Parathyroid adenoma (tissue), 2 donors: ENCODE data around the gene PIGO.

Experiments used
- H2AFZ ChIP-seq: fragments of 300-600 bp; sonication (generic); one replicate; pipeline ENCODE4 v1.7.0; 2017; ENCODE audit warnings: antibody characterized with exemption, mild to moderate bottlenecking
- H3K27ac ChIP-seq: fragments of 300-600 bp; sonication (generic); one replicate; pipeline ENCODE4 v1.7.0; 2017
- H3K27me3 ChIP-seq: fragments of 300-600 bp; sonication (generic); one replicate; pipeline ENCODE4 v1.7.0; 2017; ENCODE audit warnings: low read length; ENCODE audit not compliant: control insufficient read depth, insufficient read depth
- H3K36me3 ChIP-seq: fragments of 300-600 bp; sonication (generic); one replicate; pipeline ENCODE4 v1.7.0; 2017; ENCODE audit warnings: low read length; ENCODE audit not compliant: control insufficient read depth, insufficient read depth
- H3K4me1 ChIP-seq: fragments of 300-600 bp; sonication (generic); one replicate; pipeline ENCODE4 v1.7.0; 2017; ENCODE audit warnings: control low read depth
- H3K4me2 ChIP-seq: fragments of 300-600 bp; sonication (generic); one replicate; pipeline ENCODE4 v1.7.0; 2017; ENCODE audit warnings: low read length
- H3K4me3 ChIP-seq: fragments of 300-600 bp; sonication (generic); one replicate; pipeline ENCODE4 v1.7.0; 2017; ENCODE audit warnings: low read depth, low read length
- H3K79me2 ChIP-seq: fragments of 300-600 bp; sonication (generic); one replicate; pipeline ENCODE4 v1.7.0; 2017; ENCODE audit warnings: control low read depth
- H3K9ac ChIP-seq: fragments of 300-600 bp; sonication (generic); one replicate; pipeline ENCODE4 v1.7.0; 2017; ENCODE audit warnings: mild to moderate bottlenecking
- H3K9me3 ChIP-seq: fragments of 300-600 bp; sonication (generic); one replicate; pipeline ENCODE4 v1.7.0; 2017; ENCODE audit warnings: low read length; ENCODE audit not compliant: control insufficient read depth
- TF ChIP-seq, protein P1 (sequence below): fragments of 300-600 bp; sonication (generic); IDR thresholded peaks from one replicate; pipeline ENCODE4 v1.7.0; 2017; ENCODE audit warnings: antibody characterized with exemption, mild to moderate bottlenecking
- donor health status: primary hyperparathyroidism.

The PIGO gene

DNA sequence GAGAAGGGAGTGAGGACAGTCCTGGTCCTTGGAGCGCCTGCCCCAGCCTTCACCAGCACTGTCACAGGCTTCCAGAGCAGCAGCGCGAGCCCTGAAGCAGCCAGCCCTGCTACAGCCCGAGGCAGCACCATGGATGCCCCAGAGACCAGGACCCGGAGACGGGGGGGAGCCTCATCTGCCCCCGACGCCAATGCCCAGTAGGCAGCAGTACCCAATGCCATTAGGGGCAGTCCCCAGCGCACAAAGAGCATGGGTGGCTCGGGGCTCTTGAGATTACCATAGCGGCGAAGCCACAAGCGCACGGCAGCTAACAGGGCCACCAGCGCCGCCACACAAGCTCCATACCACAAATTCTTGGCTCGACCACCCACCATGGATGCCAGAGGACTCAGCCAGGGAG is 4.9 kb downstream of the PIGO start:
- H3K4me3 ChIP-seq = no peak overlapping the region
- peaks cover 2% of the 10 kb centered on the region for H3K4me1 ChIP-seq
- H3K27ac ChIP-seq = no peak overlapping the region
- H3K79me2 ChIP-seq = no peaks in the 10 kb centered on the region
- no peak overlapping the region for H3K9ac ChIP-seq
- H3K4me2 ChIP-seq = no peak overlapping the region
- no peaks in the 10 kb centered on the region for H3K36me3 ChIP-seq
- no peaks in the 10 kb centered on the region for H3K27me3 ChIP-seq
- H3K9me3 ChIP-seq = no peaks in the 10 kb centered on the region
- no peak overlapping the region for H2AFZ ChIP-seq
- TF ChIP-seq, protein P1, sequence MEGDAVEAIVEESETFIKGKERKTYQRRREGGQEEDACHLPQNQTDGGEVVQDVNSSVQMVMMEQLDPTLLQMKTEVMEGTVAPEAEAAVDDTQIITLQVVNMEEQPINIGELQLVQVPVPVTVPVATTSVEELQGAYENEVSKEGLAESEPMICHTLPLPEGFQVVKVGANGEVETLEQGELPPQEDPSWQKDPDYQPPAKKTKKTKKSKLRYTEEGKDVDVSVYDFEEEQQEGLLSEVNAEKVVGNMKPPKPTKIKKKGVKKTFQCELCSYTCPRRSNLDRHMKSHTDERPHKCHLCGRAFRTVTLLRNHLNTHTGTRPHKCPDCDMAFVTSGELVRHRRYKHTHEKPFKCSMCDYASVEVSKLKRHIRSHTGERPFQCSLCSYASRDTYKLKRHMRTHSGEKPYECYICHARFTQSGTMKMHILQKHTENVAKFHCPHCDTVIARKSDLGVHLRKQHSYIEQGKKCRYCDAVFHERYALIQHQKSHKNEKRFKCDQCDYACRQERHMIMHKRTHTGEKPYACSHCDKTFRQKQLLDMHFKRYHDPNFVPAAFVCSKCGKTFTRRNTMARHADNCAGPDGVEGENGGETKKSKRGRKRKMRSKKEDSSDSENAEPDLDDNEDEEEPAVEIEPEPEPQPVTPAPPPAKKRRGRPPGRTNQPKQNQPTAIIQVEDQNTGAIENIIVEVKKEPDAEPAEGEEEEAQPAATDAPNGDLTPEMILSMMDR = no peak

DNA sequence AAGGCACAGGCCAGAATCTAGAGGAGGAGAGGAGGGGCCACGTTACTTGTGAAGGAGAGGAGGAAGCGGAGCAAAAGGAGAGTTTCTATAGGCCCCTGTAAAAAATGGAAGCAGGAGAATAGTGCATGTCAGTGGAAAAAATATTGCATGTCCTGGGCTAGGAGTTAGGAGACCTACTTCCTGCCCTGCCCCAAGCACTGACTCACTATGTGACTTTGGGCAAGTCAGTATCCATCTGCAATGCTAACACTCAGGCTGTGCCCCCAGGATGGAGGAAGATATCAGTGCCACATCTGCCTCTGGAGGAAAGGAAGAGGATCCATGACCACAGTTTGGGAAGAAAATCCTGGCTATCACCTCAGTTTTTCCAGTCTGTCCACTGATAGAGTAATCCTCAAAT is 7.0 kb downstream of the PIGO start:
- no peaks in the 10 kb centered on the region for H3K9me3 ChIP-seq
- H3K27ac ChIP-seq = no peak overlapping the region
- no peaks in the 10 kb centered on the region for H3K79me2 ChIP-seq
- no peaks in the 10 kb centered on the region for H3K4me1 ChIP-seq
- no peaks in the 10 kb centered on the region for H3K27me3 ChIP-seq
- H3K9ac ChIP-seq = no peak overlapping the region
- TF ChIP-seq, protein P1 = no peak
- H3K36me3 ChIP-seq = no peaks in the 10 kb centered on the region
- H3K4me2 ChIP-seq = no peak overlapping the region
- H2AFZ ChIP-seq = no peak overlapping the region
- H3K4me3 ChIP-seq = no peak overlapping the region

DNA sequence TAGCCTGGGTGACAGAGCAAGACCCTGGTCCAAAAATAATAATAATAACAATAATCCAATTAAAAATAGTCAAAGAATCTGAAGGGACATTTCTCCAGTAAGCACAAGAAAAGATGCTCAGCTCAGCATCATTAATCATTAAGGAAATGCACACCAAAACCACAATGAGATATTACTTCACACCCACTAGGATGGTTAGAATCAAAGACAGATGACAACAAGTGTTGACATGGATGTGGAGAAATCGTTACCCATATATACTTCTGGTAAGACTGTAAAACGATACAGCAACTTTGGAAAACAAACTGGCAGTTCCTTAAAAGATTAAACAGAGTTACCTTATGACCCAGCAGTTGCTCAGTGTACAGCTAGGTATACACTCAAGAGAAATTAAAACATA is 11.3 kb downstream of the PIGO start:
- Histone ChIP-seq H3K27me3 (no peaks in the 10 kb centered on the region), H3K79me2 (no peaks in the 10 kb centered on the region), H3K4me2 (no peak overlapping the region), H3K27ac (no peak overlapping the region), H3K9me3 (no peaks in the 10 kb centered on the region), H3K36me3 (no peaks in the 10 kb centered on the region), H3K4me1 (no peaks in the 10 kb centered on the region), H2AFZ (no peak overlapping the region), H3K9ac (no peak overlapping the region), H3K4me3 (no peak overlapping the region)
- TF ChIP-seq, protein P1 = no peak

DNA sequence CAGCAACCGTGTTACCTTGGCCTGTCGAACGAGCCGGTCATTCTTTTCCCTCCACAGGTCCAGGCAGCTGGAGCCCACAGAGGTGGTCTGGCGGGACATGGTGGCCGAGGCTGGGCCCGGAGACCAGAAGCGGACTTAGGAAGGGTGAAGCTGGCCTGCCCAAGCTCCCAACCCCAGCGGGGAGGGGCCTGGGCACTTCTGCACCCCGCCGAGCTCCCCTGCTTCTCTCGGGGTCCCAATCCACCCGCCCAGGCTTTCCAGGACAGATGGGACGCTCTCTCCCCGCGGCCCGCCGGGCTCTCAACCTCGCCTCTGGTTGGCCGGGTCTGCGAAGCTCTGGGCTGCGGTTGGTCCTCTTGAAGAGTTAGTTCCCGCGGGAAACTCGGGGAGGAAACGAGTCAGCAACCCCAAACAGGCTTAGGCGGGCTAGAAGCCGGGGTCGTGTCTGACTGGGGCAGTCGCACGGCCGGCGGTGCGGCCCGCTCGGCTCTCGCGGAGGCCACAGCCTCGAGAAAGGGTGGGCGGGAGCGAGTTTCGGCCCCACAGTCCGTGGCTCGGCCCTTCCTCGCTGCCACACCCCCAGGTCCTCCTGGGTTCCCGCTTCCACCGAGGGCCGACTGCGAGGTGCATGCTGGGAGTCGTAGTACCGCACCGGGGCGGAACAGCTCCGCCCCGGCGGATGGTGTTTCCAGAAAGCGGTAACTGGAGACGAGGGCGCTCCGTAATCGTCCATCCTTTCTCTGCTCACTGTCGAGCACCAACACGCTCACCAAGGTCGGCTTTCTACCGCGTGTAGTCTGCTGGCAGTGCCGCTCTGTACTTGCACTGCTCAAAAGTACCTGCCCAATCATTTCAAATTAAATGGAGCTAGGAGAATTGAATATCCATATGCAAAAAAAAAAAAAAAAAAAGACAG is 16.7 kb downstream of the PIGO start, which contains the start of gene FANCG:
Gene FANCG (minus strand): TSS at position 517 of the 916 bp plus-strand sequence. CDS start 418 bp downstream, at position 99.
- Histone ChIP-seq H3K27me3 (no peaks in the 10 kb centered on the region), H2AFZ (peak within 1 kb of the TSS; percentile 79), H3K27ac (peak within 1 kb of the TSS; percentile 47), H3K4me3 (peak within 1 kb of the TSS; percentile 86), H3K79me2 (no peaks in the 10 kb centered on the region), H3K36me3 (no peaks in the 10 kb centered on the region), H3K4me2 (peak within 1 kb of the TSS; percentile 89), H3K9me3 (no peaks in the 10 kb centered on the region), H3K9ac (peak within 1 kb of the TSS; percentile 4), H3K4me1 (peaks cover 2% of the 10 kb centered on the region)
- TF ChIP-seq, protein P1 = no peak

DNA sequence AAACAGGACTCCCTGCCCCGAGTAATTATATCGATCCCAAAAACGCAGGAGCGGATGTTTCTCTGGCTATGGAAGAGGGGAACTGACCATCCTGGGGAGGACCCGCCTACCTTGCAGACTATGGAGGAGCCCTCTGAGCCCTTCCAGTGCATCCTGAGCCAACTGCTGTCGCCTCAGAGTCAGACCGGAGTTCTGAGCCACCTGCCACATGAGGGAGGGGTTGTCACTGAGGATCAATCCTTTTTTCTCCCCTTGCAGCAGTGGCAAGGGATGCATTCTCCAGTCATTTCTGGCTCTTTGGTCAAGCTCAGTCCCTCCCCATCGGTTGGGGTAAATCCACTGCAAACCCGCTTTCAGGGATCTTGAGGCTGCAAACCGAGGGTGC is 17.4 kb downstream of the PIGO start:
- Histone ChIP-seq H3K4me3 (peak overlapping the region; percentile 86), H3K9ac (peak overlapping the region; percentile 4), H3K27me3 (no peaks in the 10 kb centered on the region), H3K4me1 (peaks cover 2% of the 10 kb centered on the region), H3K36me3 (no peaks in the 10 kb centered on the region), H3K9me3 (no peaks in the 10 kb centered on the region), H2AFZ (peak overlapping the region; percentile 79), H3K27ac (no peak overlapping the region), H3K79me2 (no peaks in the 10 kb centered on the region), H3K4me2 (peak overlapping the region; percentile 89)
- TF ChIP-seq, protein P1 = no peak
